Forelimb muscle (tissue), 1 donor: Measurements from ENCODE around the gene OR51I2. TPM values are rescaled to one million over a fixed set of nuclear protein-coding genes. Genes with fewer than 3 reads are reported as not detected.

Source experiments
- DNase-seq: peaks from one replicate; pipeline ENCODE4 v3.0.0-alpha.2; 2013; ENCODE audit warnings: low read depth
- polyA plus RNA-seq: library from polyadenylated mRNA; unstranded; fragments of 120-200 nt; gene quantifications from one replicate; pipeline ENCODE4 v1.2.1, GENCODE V29; 2013; ENCODE audit not compliant: insufficient read length

The OR51I2 gene, protein sequence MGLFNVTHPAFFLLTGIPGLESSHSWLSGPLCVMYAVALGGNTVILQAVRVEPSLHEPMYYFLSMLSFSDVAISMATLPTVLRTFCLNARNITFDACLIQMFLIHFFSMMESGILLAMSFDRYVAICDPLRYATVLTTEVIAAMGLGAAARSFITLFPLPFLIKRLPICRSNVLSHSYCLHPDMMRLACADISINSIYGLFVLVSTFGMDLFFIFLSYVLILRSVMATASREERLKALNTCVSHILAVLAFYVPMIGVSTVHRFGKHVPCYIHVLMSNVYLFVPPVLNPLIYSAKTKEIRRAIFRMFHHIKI
- not detected for polyA plus RNA-seq

DNA sequence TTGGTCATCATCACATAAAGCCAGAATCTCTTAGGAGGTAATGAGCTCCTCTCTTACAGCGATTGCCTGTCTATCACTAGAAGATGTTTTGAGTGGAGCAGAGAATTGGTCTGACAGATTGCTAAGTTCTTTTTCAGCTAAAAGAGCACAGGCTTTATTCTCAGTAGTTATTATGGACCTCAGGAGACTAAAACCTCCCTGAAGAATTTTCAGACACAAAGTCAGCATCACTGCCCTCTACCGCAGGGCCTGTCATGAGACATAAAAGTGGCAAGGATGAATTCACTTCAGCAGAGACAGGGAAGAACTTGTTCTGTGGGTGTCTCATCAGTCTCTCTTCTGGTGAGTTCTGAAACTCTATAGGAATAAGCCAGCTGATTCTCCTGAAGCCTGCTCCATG is at the start of gene OR51I2:
Gene OR51I2, plus strand, starts transcription at position 301 of the 400 bp plus-strand sequence. CDS start 4,166 bp downstream, outside the sequence.
- DNase-seq = no peak

- no peak for DNase-seq
These were observed 44.0 kb upstream of the OR51I2 start for GRCh38 chr11:5405173-5405572.

GRCh38 chr11:5420993-5421392 is 28.1 kb upstream of the OR51I2 start:
- DNase-seq = no peak

- DNase-seq = no peak
These were observed 27.3 kb upstream of the OR51I2 start, which contains the start of gene OR51Q1 for GRCh38 chr11:5421811-5422210. Gene OR51Q1, plus strand, starts transcription at chr11:5422111. Its CDS starts 90 bp downstream, at chr11:5422201.

- no peak for DNase-seq
These were observed 26.0 kb upstream of the OR51I2 start for GRCh38 chr11:5423131-5423530.

- no peak for DNase-seq
These were observed 7.7 kb upstream of the OR51I2 start, which contains the start of gene OR51I1 for GRCh38 chr11:5441414-5441813. Gene OR51I1, minus strand, starts transcription at chr11:5441514. Its CDS starts 0 bp downstream, at chr11:5441514.

- no peak for DNase-seq
These were observed 5.2 kb upstream of the OR51I2 start for GRCh38 chr11:5443835-5444393.

DNA sequence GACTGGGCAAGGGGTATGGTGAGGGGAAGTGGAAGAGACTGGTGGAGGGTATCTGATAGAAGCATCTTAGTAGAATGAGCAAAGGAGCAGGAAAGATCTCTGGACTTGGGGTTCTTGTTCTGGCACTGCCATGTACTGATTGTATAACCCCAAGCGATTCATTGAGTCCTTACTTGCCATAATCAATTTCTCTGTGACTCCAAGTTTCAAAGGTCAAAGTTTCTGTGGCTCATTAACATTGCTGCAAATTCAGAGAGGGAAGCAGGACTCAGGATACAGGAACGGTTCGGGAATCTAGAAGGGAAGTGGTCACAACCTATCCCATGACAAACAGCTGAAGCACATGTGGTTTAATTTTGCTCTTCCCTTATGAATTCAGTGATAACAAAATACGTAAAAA is 309 bp downstream of the OR51I2 start:
- DNase-seq = no peak

- no peak for DNase-seq
These were observed 12.0 kb downstream of the OR51I2 start for GRCh38 chr11:5460983-5461621.

DNA sequence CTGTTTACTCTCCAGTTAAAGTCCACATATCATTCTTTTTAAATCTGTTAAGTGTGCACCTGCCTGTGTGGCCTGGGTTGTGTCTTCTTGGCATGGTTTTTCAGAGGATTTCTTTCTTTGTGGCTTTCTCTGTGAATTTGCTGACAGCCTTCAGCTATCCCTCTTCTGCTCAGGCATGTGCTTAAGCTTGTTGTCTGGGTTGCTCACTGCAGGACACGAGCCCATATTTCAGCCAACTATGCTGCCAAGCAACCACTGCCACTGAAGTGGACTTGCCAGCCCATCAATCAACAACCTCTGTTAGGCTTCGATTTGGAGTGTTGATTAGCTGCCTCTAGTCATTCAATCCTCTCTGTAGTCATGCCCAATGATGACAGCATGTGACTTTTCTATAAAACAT is 18.4 kb downstream of the OR51I2 start:
- DNase-seq = no peak

- no peak for DNase-seq
These were observed 24.8 kb downstream of the OR51I2 start for GRCh38 chr11:5473921-5474320.

GRCh38 chr11:5476186-5476819 is 27.2 kb downstream of the OR51I2 start:
- peak; percentile 1 for DNase-seq

DNA sequence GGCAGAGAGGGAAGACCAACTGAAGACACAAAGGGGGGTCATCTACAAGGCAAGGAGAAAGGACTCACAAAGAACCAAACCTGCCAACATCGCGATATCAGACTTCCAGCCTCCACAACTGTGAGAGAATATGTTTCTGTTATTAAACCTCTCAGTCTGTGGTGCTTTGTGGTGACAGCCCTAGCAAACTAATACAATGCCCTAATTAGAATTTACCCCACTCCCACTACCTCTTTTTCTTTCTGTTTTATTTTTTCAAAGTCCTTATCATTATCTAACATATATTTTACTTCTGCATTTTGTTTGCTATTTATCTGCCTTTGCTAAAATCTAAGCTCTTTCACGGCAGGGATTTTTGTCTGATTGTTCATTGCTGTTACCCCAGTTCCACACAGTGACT is 36.9 kb downstream of the OR51I2 start:
- no peak for DNase-seq

- DNase-seq = no peak
These were observed 37.3 kb downstream of the OR51I2 start for GRCh38 chr11:5486421-5486820.

GRCh38 chr11:5488385-5488784 is 39.3 kb downstream of the OR51I2 start, which contains the start of gene OR52D1:
Gene OR52D1, plus strand, starts transcription at chr11:5488685. Its CDS starts 22 bp downstream, at chr11:5488707.
- DNase-seq = no peak

DNA sequence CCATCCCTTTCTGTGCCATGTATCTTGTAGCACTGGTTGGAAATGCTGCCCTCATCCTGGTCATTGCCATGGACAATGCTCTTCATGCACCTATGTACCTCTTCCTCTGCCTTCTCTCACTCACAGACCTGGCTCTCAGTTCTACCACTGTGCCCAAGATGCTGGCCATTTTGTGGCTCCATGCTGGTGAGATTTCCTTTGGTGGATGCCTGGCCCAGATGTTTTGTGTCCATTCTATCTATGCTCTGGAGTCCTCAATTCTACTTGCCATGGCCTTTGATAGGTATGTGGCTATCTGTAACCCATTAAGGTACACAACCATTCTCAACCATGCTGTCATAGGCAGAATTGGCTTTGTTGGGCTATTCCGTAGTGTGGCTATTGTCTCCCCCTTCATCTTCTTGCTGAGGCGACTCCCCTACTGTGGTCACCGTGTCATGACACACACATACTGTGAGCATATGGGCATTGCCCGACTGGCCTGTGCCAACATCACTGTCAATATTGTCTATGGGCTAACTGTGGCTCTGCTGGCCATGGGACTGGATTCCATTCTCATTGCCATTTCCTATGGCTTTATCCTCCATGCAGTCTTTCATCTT is 39.8 kb downstream of the OR51I2 start:
- DNase-seq = no peak

GRCh38 chr11:5489576-5490357 is 40.6 kb downstream of the OR51I2 start:
- no peak for DNase-seq

DNA sequence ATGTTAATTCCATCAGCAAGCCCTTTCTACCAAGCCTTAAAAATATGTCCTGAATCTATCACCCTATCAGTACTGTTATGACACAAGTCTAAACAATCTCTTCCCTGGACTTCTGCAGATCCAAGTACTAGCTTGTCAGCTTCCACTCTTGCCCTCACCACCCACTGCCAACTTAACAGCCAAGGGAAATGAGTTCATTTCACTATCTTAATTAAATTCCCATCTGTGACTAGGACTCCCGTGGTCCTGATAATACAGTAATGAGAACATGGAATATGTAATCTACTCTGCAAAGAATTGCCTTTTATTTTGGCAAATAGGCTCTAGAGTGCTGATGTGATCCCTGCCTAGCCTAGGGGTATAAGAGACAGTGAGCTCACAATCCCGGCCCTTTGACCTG is 50.5 kb downstream of the OR51I2 start:
- no peak for DNase-seq

GRCh38 chr11:5500393-5500801 is 51.3 kb downstream of the OR51I2 start:
- DNase-seq = no peak

GRCh38 chr11:5504403-5504921 is 55.3 kb downstream of the OR51I2 start:
- no peak for DNase-seq
